BE2C (cell line): ENCODE results near the gene EIF2S3.

ENCODE experiments used
- DNase-seq: peaks from one replicate; pipeline ENCODE4 v3.0.0-alpha.2; 2020
- H3K27me3 ChIP-seq: fragments of 250-450 bp; sonication (Bioruptor Pico); 2 replicates; pipeline ENCODE4 v1.5.1; 2020; ENCODE audit warnings: mild to moderate bottlenecking
- H3K36me3 ChIP-seq: fragments of 250-450 bp; sonication (Bioruptor Pico); 2 replicates; pipeline ENCODE4 v1.5.1; 2020; ENCODE audit warnings: mild to moderate bottlenecking
- H3K4me1 ChIP-seq: fragments of 250-450 bp; sonication (Bioruptor Pico); 2 replicates; pipeline ENCODE4 v1.5.1; 2020
- H3K4me3 ChIP-seq: 2 replicates; pipeline ENCODE4 v1.5.1; 2011; ENCODE audit warnings: low read depth, low read length
- H3K9me3 ChIP-seq: fragments of 250-450 bp; sonication (Bioruptor Pico); 2 replicates; pipeline ENCODE4 v1.5.1; 2020
- TF ChIP-seq, protein P1 (sequence below): IDR thresholded peaks from 2 replicates; pipeline ENCODE4 v1.5.1; 2012; ENCODE audit warnings: mild to moderate bottlenecking, low read depth, low read length

Gene EIF2S3

DNA sequence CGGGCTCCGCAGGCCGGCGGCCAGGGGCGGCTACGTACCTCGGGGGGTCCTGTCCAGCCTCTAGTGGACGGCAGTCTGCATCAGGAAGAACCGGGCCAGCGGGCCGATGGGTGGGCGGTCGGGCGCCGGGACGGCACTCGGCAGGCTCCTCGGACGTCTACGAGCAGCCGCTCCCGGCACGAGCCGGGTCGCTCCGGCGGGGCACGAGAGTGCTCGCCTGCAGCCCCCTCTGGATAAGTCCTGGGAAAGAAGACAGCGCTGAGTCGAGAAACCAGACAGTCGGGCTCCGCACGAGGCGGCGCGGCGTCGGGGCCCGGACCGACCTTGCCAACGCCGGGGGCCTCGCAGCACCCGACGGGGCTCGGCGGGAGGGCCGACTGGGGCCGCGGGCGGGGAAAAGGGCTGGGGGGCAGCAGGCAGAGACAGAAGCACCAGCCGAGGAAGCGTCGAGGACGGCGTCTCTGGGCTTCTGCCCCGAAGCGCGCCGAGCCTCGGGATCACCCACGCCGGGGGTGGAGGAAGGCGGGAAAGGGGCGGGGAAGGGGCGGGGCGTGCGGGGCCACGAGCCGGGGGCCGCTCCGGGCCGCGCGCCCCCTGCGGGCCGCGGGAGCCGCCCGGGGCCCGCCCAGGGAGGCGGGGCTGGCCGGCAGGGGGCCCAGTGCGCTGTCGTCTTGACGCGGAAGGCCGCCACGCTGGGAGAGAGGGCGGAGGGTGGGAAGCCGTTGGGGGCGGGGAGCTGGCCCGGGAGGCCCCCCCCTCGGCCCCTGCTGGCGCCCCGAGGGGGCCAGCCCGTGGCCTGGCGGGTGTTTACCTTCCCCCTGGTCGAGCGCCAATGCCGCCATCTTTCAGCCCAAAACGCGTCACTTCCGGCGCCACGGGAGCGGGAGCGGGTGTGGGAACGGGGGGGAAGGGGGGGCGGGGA lies 29.7 kb upstream of the EIF2S3 start:
- no peaks in the 10 kb centered on the region for H3K9me3 ChIP-seq
- H3K4me1 ChIP-seq = no peaks in the 10 kb centered on the region; the same call in 1 of the 2 replicates
- no peaks in the 10 kb centered on the region for H3K27me3 ChIP-seq
- peak overlapping the region; percentile 89 for H3K4me3 ChIP-seq
- no peaks in the 10 kb centered on the region for H3K36me3 ChIP-seq
- TF ChIP-seq, protein P1, sequence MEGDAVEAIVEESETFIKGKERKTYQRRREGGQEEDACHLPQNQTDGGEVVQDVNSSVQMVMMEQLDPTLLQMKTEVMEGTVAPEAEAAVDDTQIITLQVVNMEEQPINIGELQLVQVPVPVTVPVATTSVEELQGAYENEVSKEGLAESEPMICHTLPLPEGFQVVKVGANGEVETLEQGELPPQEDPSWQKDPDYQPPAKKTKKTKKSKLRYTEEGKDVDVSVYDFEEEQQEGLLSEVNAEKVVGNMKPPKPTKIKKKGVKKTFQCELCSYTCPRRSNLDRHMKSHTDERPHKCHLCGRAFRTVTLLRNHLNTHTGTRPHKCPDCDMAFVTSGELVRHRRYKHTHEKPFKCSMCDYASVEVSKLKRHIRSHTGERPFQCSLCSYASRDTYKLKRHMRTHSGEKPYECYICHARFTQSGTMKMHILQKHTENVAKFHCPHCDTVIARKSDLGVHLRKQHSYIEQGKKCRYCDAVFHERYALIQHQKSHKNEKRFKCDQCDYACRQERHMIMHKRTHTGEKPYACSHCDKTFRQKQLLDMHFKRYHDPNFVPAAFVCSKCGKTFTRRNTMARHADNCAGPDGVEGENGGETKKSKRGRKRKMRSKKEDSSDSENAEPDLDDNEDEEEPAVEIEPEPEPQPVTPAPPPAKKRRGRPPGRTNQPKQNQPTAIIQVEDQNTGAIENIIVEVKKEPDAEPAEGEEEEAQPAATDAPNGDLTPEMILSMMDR = no peak
- peak; percentile 91 for DNase-seq

DNA sequence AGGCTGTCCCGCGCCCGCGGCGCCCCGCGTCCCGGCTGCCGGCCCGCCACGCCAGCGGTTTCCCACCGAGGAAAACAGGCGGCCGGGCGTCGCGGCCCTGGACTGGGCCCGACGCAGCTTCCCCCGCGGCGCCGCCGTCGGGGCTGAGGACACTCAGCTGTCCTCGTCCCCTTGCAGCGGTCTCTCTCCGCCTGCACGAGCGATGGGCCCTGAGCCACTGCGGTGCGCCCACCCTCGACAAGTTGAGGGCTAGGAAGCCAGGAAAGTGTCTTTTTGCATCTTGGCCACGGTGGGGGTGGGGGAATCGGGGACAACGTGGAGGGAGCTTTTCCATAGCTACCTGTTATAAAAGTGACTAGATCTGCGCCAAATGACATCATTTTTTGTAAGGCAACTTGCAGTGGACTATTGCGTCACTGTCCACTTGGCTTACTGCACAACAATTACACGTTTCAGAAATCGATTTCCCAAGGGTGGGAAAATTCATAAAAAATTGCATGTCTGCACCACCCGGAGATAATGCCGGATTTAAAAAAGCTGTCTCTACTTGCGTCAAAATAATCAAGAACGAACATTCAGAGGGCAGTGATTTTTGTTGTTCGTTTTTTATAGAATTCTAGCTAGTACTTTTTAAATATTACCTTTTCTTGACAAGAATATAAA lies 28.9 kb upstream of the EIF2S3 start:
- H3K9me3 ChIP-seq = no peaks in the 10 kb centered on the region
- H3K4me1 ChIP-seq = no peaks in the 10 kb centered on the region; the same call in 1 of the 2 replicates
- no peaks in the 10 kb centered on the region for H3K27me3 ChIP-seq
- H3K36me3 ChIP-seq = no peaks in the 10 kb centered on the region
- peak overlapping the region; percentile 61 for H3K4me3 ChIP-seq
- TF ChIP-seq, protein P1 = no peak
- no peak for DNase-seq

DNA sequence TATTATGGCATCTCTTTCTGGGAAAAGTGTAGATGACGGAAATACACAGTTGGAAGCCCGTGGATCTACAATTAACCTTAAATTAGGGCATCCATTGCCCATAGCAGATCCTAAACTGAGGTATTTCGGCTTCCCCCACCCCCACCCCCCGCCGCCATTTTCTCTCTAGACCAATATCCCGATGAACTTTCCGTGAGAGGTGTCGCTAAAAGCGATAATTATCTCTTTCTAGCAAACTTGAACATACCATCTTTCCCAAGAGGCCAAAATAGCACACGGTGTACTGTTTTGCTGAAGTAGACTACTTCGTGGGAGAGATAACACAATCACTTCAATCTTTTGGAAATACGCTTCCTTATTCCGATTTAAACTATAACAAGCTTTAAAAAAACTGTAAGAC lies 28.3 kb upstream of the EIF2S3 start:
- H3K36me3 ChIP-seq = no peaks in the 10 kb centered on the region
- H3K4me3 ChIP-seq = peak overlapping the region; percentile 61
- no peak for DNase-seq
- H3K27me3 ChIP-seq = no peaks in the 10 kb centered on the region
- TF ChIP-seq, protein P1 = no peak
- no peaks in the 10 kb centered on the region for H3K9me3 ChIP-seq
- no peaks in the 10 kb centered on the region; the same call in 1 of the 2 replicates for H3K4me1 ChIP-seq

DNA sequence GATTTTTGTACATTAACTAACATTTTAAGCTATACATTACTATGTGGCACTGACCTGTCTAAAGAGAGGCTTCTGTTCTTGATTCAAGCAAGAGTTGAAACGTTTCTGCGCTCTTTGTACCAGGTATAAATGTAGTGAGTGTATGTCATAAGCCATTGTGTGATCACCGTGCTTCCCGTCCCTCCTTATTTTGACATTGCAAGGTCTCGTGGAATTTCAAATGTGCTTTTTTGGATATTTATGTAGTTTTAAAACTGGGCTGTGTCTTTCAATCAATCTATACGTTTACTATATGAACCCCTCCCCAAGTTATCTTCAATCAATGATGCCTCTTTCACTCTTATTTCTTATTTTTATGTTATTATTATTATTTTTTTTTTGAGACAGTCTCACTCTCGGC lies 27.7 kb upstream of the EIF2S3 start, which contains the start of gene KLHL15:
Gene KLHL15, minus strand, starts transcription at position 101 of the 400 bp plus-strand sequence. CDS start 20,493 bp downstream, outside the sequence.
- Histone ChIP-seq H3K27me3 (no peaks in the 10 kb centered on the region), H3K4me1 (no peaks in the 10 kb centered on the region; the same call in 1 of the 2 replicates), H3K9me3 (no peaks in the 10 kb centered on the region), H3K36me3 (no peaks in the 10 kb centered on the region), H3K4me3 (peak within 1 kb of the TSS; percentile 61)
- TF ChIP-seq, protein P1 = no peak
- DNase-seq = no peak

DNA sequence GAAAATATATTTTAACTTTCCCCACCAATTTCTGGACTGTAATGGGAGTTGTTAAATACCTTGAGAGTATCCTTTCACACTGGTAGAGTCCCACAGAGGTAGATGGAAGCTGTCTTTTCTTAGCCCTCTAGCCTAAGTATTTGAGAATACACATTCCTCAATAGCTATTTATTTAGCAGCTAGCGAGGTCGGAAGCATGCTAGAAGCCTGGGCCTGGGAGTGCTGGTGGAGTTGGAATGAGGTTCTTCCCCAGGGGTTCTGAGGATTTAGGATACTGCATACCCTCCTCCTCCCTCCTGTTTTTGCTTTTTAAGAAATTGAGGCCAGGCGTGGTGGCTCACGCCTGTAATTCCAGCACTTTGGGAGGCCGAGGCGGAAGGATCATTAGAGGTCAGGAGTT lies 26.8 kb upstream of the EIF2S3 start:
- Histone ChIP-seq H3K4me3 (no peak overlapping the region), H3K9me3 (no peaks in the 10 kb centered on the region), H3K4me1 (no peaks in the 10 kb centered on the region; the same call in 1 of the 2 replicates), H3K27me3 (no peaks in the 10 kb centered on the region), H3K36me3 (no peaks in the 10 kb centered on the region)
- DNase-seq = no peak
- TF ChIP-seq, protein P1 = no peak
